HCT116 (cell line): Measurements from ENCODE around the gene MAST4. TPM values are rescaled to one million over a fixed set of nuclear protein-coding genes. Genes with fewer than 3 reads are reported as not detected.

ENCODE experiments used
- ATAC-seq: fragments of 200-7000 bp; cut with Tn5 transposase; 2 replicates; pipeline ENCODE4 v1.9.1; 2020; ENCODE audit warnings: mild to moderate bottlenecking, moderate library complexity
- BruUV-seq: library from RNA; stranded (reverse); fragments of 400-500 nt; replicated peaks from 2 replicates; lab custom pipeline; 2021; lab: Mats Ljungman, UMichigan
- CTCF ChIA-PET: fragments of 300-600 bp; sonication (Branson Sonifier 250); formaldehyde crosslinking; loops from one replicate; lab custom pipeline; 2021; ENCODE audit warnings: antibody characterized with exemption; lab: Charles Lee
- POLR2A ChIA-PET: fragments of 300-600, 350-600 bp; sonication (Branson Sonifier 250); formaldehyde crosslinking; loops from one replicate; lab custom pipeline; 2021; ENCODE audit warnings: antibody characterized with exemption; lab: Charles Lee
- RAD21 ChIA-PET, 2 experiments: fragments of 300-600 bp; sonication (Branson Sonifier 250); formaldehyde crosslinking; loops; one replicate each; lab custom pipeline; 2023; ENCODE audit warnings: low total read pairs in 2 of 2; ENCODE audit not compliant: uncharacterized antibody in 2 of 2, unreplicated experiment in 2 of 2, low non-redundant PET in 1 of 2; lab: Charles Lee
- DNase-seq: peaks from one replicate; pipeline ENCODE4 v3.0.0-alpha.2; 2010; ENCODE audit warnings: low read depth, low spot score
- H2AFZ ChIP-seq: fragments of 200-600 bp; shearing (Covaris generic), sonication (generic); 2 replicates; pipeline ENCODE4 v1.6.1; 2017; ENCODE audit warnings: low read depth, mixed run types, mixed read lengths, antibody characterized with exemption, low read length; ENCODE audit not compliant: poor library complexity, severe bottlenecking
- H3K27ac ChIP-seq: 2 replicates; pipeline ENCODE4 v1.5.1; 2012; ENCODE audit warnings: low read depth, low read length
- H3K27me3 ChIP-seq: fragments of 200-600 bp; sonication (generic); 2 replicates; pipeline ENCODE4 v1.6.1; 2016; ENCODE audit warnings: mixed run types, low read length, mixed read lengths; ENCODE audit not compliant: insufficient read depth
- H3K36me3 ChIP-seq, 2 experiments: fragments of 200-500 bp in 1 of 2; fragments of 200-600 bp in 1 of 2; sonication (Bioruptor generic) in 1 of 2; sonication (generic) in 1 of 2; 2 replicates each; pipeline versions ENCODE4 v1.5.1 to v1.6.1; 2014 to 2016; ENCODE audit warnings: low read length in 2 of 2, inconsistent platforms in 1 of 2, mixed read lengths in 1 of 2, mixed run types in 1 of 2; ENCODE audit not compliant: insufficient read depth in 2 of 2, control insufficient read depth in 1 of 2
- H3K4me1 ChIP-seq, 2 experiments: fragments of 200-600 bp in 1 of 2; sonication (generic) in 1 of 2; 2 replicates each; pipeline versions ENCODE4 v1.5.1 to v1.6.1; 2012 to 2017; ENCODE audit warnings: low read length in 2 of 2, inconsistent platforms in 1 of 2, mild to moderate bottlenecking in 1 of 2, mixed read lengths in 1 of 2, mixed run types in 1 of 2, moderate library complexity in 1 of 2; ENCODE audit not compliant: insufficient read depth in 2 of 2, control insufficient read depth in 1 of 2
- H3K4me2 ChIP-seq: fragments of 200-600 bp; sonication (generic); 2 replicates; pipeline ENCODE4 v1.6.1; 2017; ENCODE audit warnings: mixed run types, low read length, mixed read lengths
- H3K4me3 ChIP-seq, 2 experiments: fragments of 200-600 bp in 1 of 2; sonication (generic) in 1 of 2; replicated peaks in 1 of 2; 2 replicates each; pipeline ENCODE4 v1.5.1; 2011 to 2016; ENCODE audit warnings: low read length in 2 of 2, control low read depth in 1 of 2, low read depth in 1 of 2, mild to moderate bottlenecking in 1 of 2, mixed read lengths in 1 of 2, mixed run types in 1 of 2
- H3K79me2 ChIP-seq: fragments of 200-600 bp; sonication (generic); 2 replicates; pipeline ENCODE4 v1.6.1; 2017; ENCODE audit warnings: mild to moderate bottlenecking, mixed run types, low read length, moderate library complexity, mixed read lengths; ENCODE audit not compliant: insufficient read depth
- H3K9ac ChIP-seq: fragments of 200-600 bp; sonication (generic); 2 replicates; pipeline ENCODE4 v1.6.1; 2016; ENCODE audit warnings: low read length, mixed read lengths
- H3K9me2 ChIP-seq: fragments of 200-600 bp; sonication (generic), shearing (Covaris generic); 2 replicates; pipeline ENCODE4 v1.6.1; 2017; ENCODE audit warnings: mixed run types, mild to moderate bottlenecking, moderate library complexity; ENCODE audit not compliant: insufficient read depth
- H3K9me3 ChIP-seq, 2 experiments: fragments of 200-500 bp in 1 of 2; fragments of 200-600 bp in 1 of 2; sonication (Bioruptor generic) in 1 of 2; sonication (generic) in 1 of 2; 2 replicates each; pipeline ENCODE4 v1.6.1; 2014 to 2017; ENCODE audit warnings: low read length in 2 of 2, mixed read lengths in 2 of 2, inconsistent platforms in 1 of 2, low read depth in 1 of 2, mild to moderate bottlenecking in 1 of 2, mixed run types in 1 of 2, moderate library complexity in 1 of 2; ENCODE audit not compliant: control insufficient read depth in 1 of 2, insufficient read depth in 1 of 2
- H4K20me1 ChIP-seq: fragments of 200-600 bp; sonication (generic), shearing (Covaris generic); 2 replicates; pipeline ENCODE4 v1.6.1; 2017; ENCODE audit warnings: mixed run types, mild to moderate bottlenecking, moderate library complexity; ENCODE audit not compliant: insufficient read depth
- RAD21 ChIP-seq: IDR thresholded peaks from 2 replicates; pipeline ENCODE4 v1.6.1; 2012; ENCODE audit warnings: low read depth, mild to moderate bottlenecking
- REST ChIP-seq: IDR thresholded peaks from 2 replicates; pipeline ENCODE4 v1.6.1; 2012; ENCODE audit warnings: low read depth
- SP1 ChIP-seq: IDR thresholded peaks from 2 replicates; pipeline ENCODE4 v1.6.1; 2012; ENCODE audit warnings: low read depth
- ZBTB33 ChIP-seq: IDR thresholded peaks from 2 replicates; pipeline ENCODE4 v1.6.1; 2011; ENCODE audit warnings: mild to moderate bottlenecking, low read length, moderate library complexity; ENCODE audit not compliant: insufficient replicate concordance; ENCODE audit errors: extremely low read depth
- ZFX ChIP-seq: fragments of 450-650 bp; IDR thresholded peaks from 2 replicates; pipeline ENCODE4 v1.6.1; 2017
- intact Hi-C: fragments of 100-400 bp; cut with micrococcal nuclease; formaldehyde crosslinking; loops from 2 replicates; pipeline ENCODE4 v1.10.0; 2022
- total RNA-seq: library from RNA; stranded (reverse); gene quantifications from one replicate; pipeline ENCODE4 v1.2.1, GENCODE V29; 2021; ENCODE audit not compliant: unreplicated experiment

MAST4 gene
- total RNA-seq, 1 experiment from 2014 or later: 1.1 TPM

- TF ChIP-seq ZBTB33: no peak
Observed at GRCh38 chr5:66841264-66841663, 245.1 kb downstream of the MAST4 start (continued).

- intact Hi-C loops: no loop called here
- Histone ChIP-seq H3K79me2 (no peaks in the 10 kb centered on the region), H4K20me1 (no peaks in the 10 kb centered on the region; the same call in 1 of the 2 replicates), H3K9me3 (no peaks in the 10 kb centered on the region), H3K27ac (no peak overlapping the region), H3K9ac (no peak overlapping the region), H3K4me2 (no peak overlapping the region), H2AFZ (no peak overlapping the region), H3K36me3 (no peaks in the 10 kb centered on the region), H3K27me3 (peaks cover 17% of the 10 kb centered on the region; the same call in 1 of the 2 replicates), H3K4me3 (no peak overlapping the region), H3K9me2 (no peaks in the 10 kb centered on the region), H3K4me1 (no peaks in the 10 kb centered on the region)
- DNase-seq (no peak), ATAC-seq (no peak)
- ChIA-PET RAD21 (no interaction called here), POLR2A (no interaction called here), CTCF (no interaction called here)
- no peak for TF ChIP-seq REST
- no peak for TF ChIP-seq SP1
- no peak for TF ChIP-seq RAD21
- TF ChIP-seq ZFX: no peak
- BruUV-seq: no TSS peak
Observed at GRCh38 chr5:66842540-66842939, 246.3 kb downstream of the MAST4 start.
